ENCODE measurements around the gene JPT2. TPM values are rescaled to one million over a fixed set of nuclear protein-coding genes. Genes with fewer than 3 reads are reported as not detected.
"Not testable (repeated sequence)": the region's sequence is repeated elsewhere in the genome, so short reads cannot be mapped to it uniquely, and the experiment has no call there.

The JPT2 gene
- polyA plus RNA-seq, 6 donors from 2014 or later = 6.8 to 14.4 (median 11.5) TPM

- no peaks in the 10 kb centered on the region for H3K9me3 Mint-ChIP-seq
- DNase-seq (no peak), ATAC-seq (ENCODE audit: low read depth in 2 of 2) (no peak)
- H3K27me3 Mint-ChIP-seq = no peaks in the 10 kb centered on the region
- H3K4me1 Mint-ChIP-seq = peaks cover 30 to 42% (median 34%) of the 10 kb centered on the region in 3 donors
- H3K4me3 Mint-ChIP-seq = peak overlapping the region in 5 of 8 donors; percentile 32 to 81 (median 64)
- peaks cover 0 to 17% of the 10 kb centered on the region in 2 donors for H3K36me3 Mint-ChIP-seq
- peak overlapping the region in 5 of 6 donors; percentile 6 to 96 (median 86) for H3K27ac Mint-ChIP-seq
Measured at GRCh38 chr16:1726661-1727502, 48.8 kb downstream of the JPT2 start.

- Mint-ChIP-seq H3K4me3 (peak overlapping the region in 2 of 8 donors; percentile 44 to 64), H3K27me3 (no peaks in the 10 kb centered on the region), H3K4me1 (peaks cover 26 to 33% (median 29%) of the 10 kb centered on the region in 3 donors), H3K9me3 (no peaks in the 10 kb centered on the region), H3K36me3 (peaks cover 0 to 17% of the 10 kb centered on the region in 2 donors), H3K27ac (peak overlapping the region in 2 of 6 donors; percentile 57 to 96)
- no peak for ATAC-seq (ENCODE audit: low read depth in 2 of 2)
- no peak for DNase-seq
Measured at GRCh38 chr16:1727651-1728624, 49.9 kb downstream of the JPT2 start.

- Mint-ChIP-seq H3K4me1 (peaks cover 18 to 23% (median 20%) of the 10 kb centered on the region in 3 donors), H3K36me3 (peaks cover 0 to 17% of the 10 kb centered on the region in 2 donors), H3K27me3 (no peaks in the 10 kb centered on the region), H3K9me3 (no peaks in the 10 kb centered on the region), H3K27ac (peak overlapping the region in 2 of 6 donors; percentile 65 to 78), H3K4me3 (no peak overlapping the region)
- DNase-seq (no peak), ATAC-seq (ENCODE audit: low read depth in 2 of 2) (no peak)
Measured at GRCh38 chr16:1729026-1729425, 50.9 kb downstream of the JPT2 start.

- no peaks in the 10 kb centered on the region for H3K9me3 Mint-ChIP-seq
- ATAC-seq (ENCODE audit: low read depth in 2 of 2) (no peak), DNase-seq (no peak)
- no peaks in the 10 kb centered on the region for H3K27me3 Mint-ChIP-seq
- peaks cover 0 to 17% of the 10 kb centered on the region in 2 donors for H3K36me3 Mint-ChIP-seq
- H3K4me3 Mint-ChIP-seq = no peak overlapping the region
- H3K4me1 Mint-ChIP-seq = peaks cover 18 to 23% (median 20%) of the 10 kb centered on the region in 3 donors
- H3K27ac Mint-ChIP-seq = peak overlapping the region in 1 of 6 donors; percentile 65
Measured at GRCh38 chr16:1729445-1729844, 51.4 kb downstream of the JPT2 start.

- no peak for DNase-seq
- no peak for ATAC-seq (ENCODE audit: low read depth in 2 of 2)
Measured at GRCh38 chr16:1731073-1731472, 53.0 kb downstream of the JPT2 start.

GRCh38 chr16:1731603-1732002 lies 53.5 kb downstream of the JPT2 start:
- ATAC-seq (ENCODE audit: low read depth in 2 of 2) (no peak), DNase-seq (no peak)
- H3K36me3 Mint-ChIP-seq = peaks cover 0 to 16% of the 10 kb centered on the region in 2 donors
- H3K27me3 Mint-ChIP-seq = no peaks in the 10 kb centered on the region
- no peaks in the 10 kb centered on the region for H3K9me3 Mint-ChIP-seq
- peaks cover 7 to 14% (median 10%) of the 10 kb centered on the region in 3 donors for H3K4me1 Mint-ChIP-seq
- no peak overlapping the region for H3K4me3 Mint-ChIP-seq
- H3K27ac Mint-ChIP-seq = peak overlapping the region in 1 of 6 donors; percentile 69

More at GRCh38 chr16:1731073-1731472, 53.0 kb downstream of the JPT2 start:
- Mint-ChIP-seq H3K36me3 (peaks cover 0 to 17% of the 10 kb centered on the region in 2 donors), H3K4me3 (no peak overlapping the region), H3K4me1 (peaks cover 12 to 17% (median 14%) of the 10 kb centered on the region in 3 donors), H3K27me3 (no peaks in the 10 kb centered on the region), H3K27ac (no peak overlapping the region), H3K9me3 (no peaks in the 10 kb centered on the region)

GRCh38 chr16:1732071-1732470 lies 54.0 kb downstream of the JPT2 start:
- Mint-ChIP-seq H3K27me3 (no peaks in the 10 kb centered on the region), H3K27ac (peak overlapping the region in 1 of 6 donors; percentile 69), H3K4me1 (peaks cover 5 to 9% (median 5%) of the 10 kb centered on the region in 3 donors), H3K36me3 (peaks cover 0 to 12% of the 10 kb centered on the region in 2 donors), H3K9me3 (no peaks in the 10 kb centered on the region), H3K4me3 (no peak overlapping the region)
- DNase-seq = no peak
- no peak for ATAC-seq (ENCODE audit: low read depth in 2 of 2)

GRCh38 chr16:1732551-1732987 lies 54.5 kb downstream of the JPT2 start:
- peak overlapping the region in 1 of 6 donors; percentile 49 for H3K27ac Mint-ChIP-seq
- not testable (repeated sequence) for H3K36me3 Mint-ChIP-seq; H3K4me3 Mint-ChIP-seq; DNase-seq; H3K9me3 Mint-ChIP-seq; H3K27me3 Mint-ChIP-seq; H3K4me1 Mint-ChIP-seq; ATAC-seq (ENCODE audit: low read depth in 2 of 2)

- H3K4me1 Mint-ChIP-seq = peaks cover 0 to under 1% (median 0%) of the 10 kb centered on the region in 3 donors
- ATAC-seq (ENCODE audit: low read depth in 2 of 2) (no peak), DNase-seq (no peak)
- H3K36me3 Mint-ChIP-seq = peaks cover 0 to 2% of the 10 kb centered on the region in 2 donors
- H3K4me3 Mint-ChIP-seq = no peak overlapping the region
- H3K27ac Mint-ChIP-seq = peak overlapping the region in 1 of 6 donors; percentile 56
- H3K9me3 Mint-ChIP-seq = no peaks in the 10 kb centered on the region
- no peaks in the 10 kb centered on the region for H3K27me3 Mint-ChIP-seq
Measured at GRCh38 chr16:1734123-1734522, 56.0 kb downstream of the JPT2 start.

GRCh38 chr16:1734816-1735215 lies 56.7 kb downstream of the JPT2 start:
- H3K4me1 Mint-ChIP-seq = no peaks in the 10 kb centered on the region
- no peak for DNase-seq
- peak overlapping the region in 1 of 8 donors; percentile 21 for H3K4me3 Mint-ChIP-seq
- ATAC-seq (ENCODE audit: low read depth in 2 of 2) = no peak
- H3K9me3 Mint-ChIP-seq = no peaks in the 10 kb centered on the region
- no peaks in the 10 kb centered on the region for H3K36me3 Mint-ChIP-seq
- H3K27ac Mint-ChIP-seq = peak overlapping the region in 2 of 6 donors; percentile 20 to 40
- H3K27me3 Mint-ChIP-seq = no peaks in the 10 kb centered on the region

- no peaks in the 10 kb centered on the region for H3K9me3 Mint-ChIP-seq
- DNase-seq = no peak
- H3K4me3 Mint-ChIP-seq = no peak overlapping the region
- no peak overlapping the region for H3K27ac Mint-ChIP-seq
- H3K27me3 Mint-ChIP-seq = no peaks in the 10 kb centered on the region
- H3K36me3 Mint-ChIP-seq = peaks cover 5 to 8% of the 10 kb centered on the region in 2 donors
- H3K4me1 Mint-ChIP-seq = peaks cover 0 to 11% (median 0%) of the 10 kb centered on the region in 3 donors
- ATAC-seq (ENCODE audit: low read depth in 2 of 2) = no peak
Measured at GRCh38 chr16:1740234-1740633, 62.2 kb downstream of the JPT2 start.

- no peaks in the 10 kb centered on the region for H3K27me3 Mint-ChIP-seq
- H3K36me3 Mint-ChIP-seq = peaks cover 5 to 8% of the 10 kb centered on the region in 2 donors
- ATAC-seq (ENCODE audit: low read depth in 2 of 2) (no peak), DNase-seq (no peak)
- H3K4me1 Mint-ChIP-seq = peaks cover 0 to 11% (median 0%) of the 10 kb centered on the region in 3 donors
- no peaks in the 10 kb centered on the region for H3K9me3 Mint-ChIP-seq
- peak overlapping the region in 1 of 6 donors; percentile 90 for H3K27ac Mint-ChIP-seq
- H3K4me3 Mint-ChIP-seq = no peak overlapping the region
Measured at GRCh38 chr16:1740781-1741490, 62.9 kb downstream of the JPT2 start.
